GM23338 (cell line): Measurements from ENCODE around the gene C16orf78.

Experiments
- CREB1 ChIP-seq: fragments of 250-450 bp; sonication (Bioruptor Pico); IDR thresholded peaks from 2 replicates; pipeline ENCODE4 v1.5.0; 2020; ENCODE audit warnings: low read depth, mild to moderate bottlenecking, moderate library complexity
- EZH2 ChIP-seq: fragments of 200-600 bp; sonication (generic); IDR thresholded peaks from one replicate; pipeline ENCODE4 v1.8.0; 2017; ENCODE audit warnings: antibody characterized with exemption, mild to moderate bottlenecking, low read depth; ENCODE audit not compliant: unreplicated experiment
- EZH2phosphoT487 ChIP-seq: fragments of 200-600 bp; sonication (generic); IDR thresholded peaks from one replicate; pipeline ENCODE4 v1.8.1; 2018; ENCODE audit warnings: antibody characterized with exemption; ENCODE audit not compliant: unreplicated experiment
- JUNB ChIP-seq: IDR thresholded peaks from one replicate; pipeline ENCODE4 v1.6.1; 2016; ENCODE audit warnings: antibody characterized with exemption; ENCODE audit not compliant: unreplicated experiment
- NANOG ChIP-seq: IDR thresholded peaks from 2 replicates; pipeline ENCODE4 v1.6.1; 2016; ENCODE audit warnings: antibody characterized with exemption, borderline replicate concordance
- POLR2AphosphoS5 ChIP-seq: IDR thresholded peaks from 2 replicates; pipeline ENCODE4 v1.6.1; 2016; ENCODE audit warnings: antibody characterized with exemption, low read depth
- STAT1 ChIP-seq: IDR thresholded peaks from one replicate; pipeline ENCODE4 v1.6.1; 2016; ENCODE audit warnings: antibody characterized with exemption; ENCODE audit not compliant: unreplicated experiment
- ZNF114 ChIP-seq: fragments of 250-450 bp; sonication (Bioruptor Pico); IDR thresholded peaks from 2 replicates; pipeline ENCODE4 v1.5.0; 2020; ENCODE audit warnings: mild to moderate bottlenecking, moderate library complexity
- ZNF331 ChIP-seq: fragments of 250-450 bp; sonication (Bioruptor Pico); IDR thresholded peaks from 2 replicates; pipeline ENCODE4 v1.5.0; 2020; ENCODE audit warnings: low read depth, mild to moderate bottlenecking, moderate library complexity
- ZNF462 ChIP-seq: fragments of 250-450 bp; sonication (Bioruptor Pico); IDR thresholded peaks from 2 replicates; pipeline ENCODE4 v1.5.0; 2020; ENCODE audit warnings: mild to moderate bottlenecking, moderate library complexity
- TF ChIP-seq, protein P1 (sequence below), 2 experiments: fragments of 200-600 bp in 1 of 2; sonication (generic) in 1 of 2; conservative IDR thresholded peaks; 2 replicates each; pipeline versions ENCODE4 v1.5.1 to v1.6.1; 2016 to 2017; ENCODE audit warnings: antibody characterized with exemption in 2 of 2, low read depth in 2 of 2, mild to moderate bottlenecking in 2 of 2, moderate library complexity in 1 of 2
- TF ChIP-seq, protein P2 (sequence below): IDR thresholded peaks from one replicate; pipeline ENCODE4 v1.6.1; 2018; ENCODE audit warnings: antibody characterized with exemption; ENCODE audit not compliant: unreplicated experiment

GRCh38 chr16:49335828-49336227 lies 37.8 kb upstream of the C16orf78 start:
- TF ChIP-seq, protein P1, sequence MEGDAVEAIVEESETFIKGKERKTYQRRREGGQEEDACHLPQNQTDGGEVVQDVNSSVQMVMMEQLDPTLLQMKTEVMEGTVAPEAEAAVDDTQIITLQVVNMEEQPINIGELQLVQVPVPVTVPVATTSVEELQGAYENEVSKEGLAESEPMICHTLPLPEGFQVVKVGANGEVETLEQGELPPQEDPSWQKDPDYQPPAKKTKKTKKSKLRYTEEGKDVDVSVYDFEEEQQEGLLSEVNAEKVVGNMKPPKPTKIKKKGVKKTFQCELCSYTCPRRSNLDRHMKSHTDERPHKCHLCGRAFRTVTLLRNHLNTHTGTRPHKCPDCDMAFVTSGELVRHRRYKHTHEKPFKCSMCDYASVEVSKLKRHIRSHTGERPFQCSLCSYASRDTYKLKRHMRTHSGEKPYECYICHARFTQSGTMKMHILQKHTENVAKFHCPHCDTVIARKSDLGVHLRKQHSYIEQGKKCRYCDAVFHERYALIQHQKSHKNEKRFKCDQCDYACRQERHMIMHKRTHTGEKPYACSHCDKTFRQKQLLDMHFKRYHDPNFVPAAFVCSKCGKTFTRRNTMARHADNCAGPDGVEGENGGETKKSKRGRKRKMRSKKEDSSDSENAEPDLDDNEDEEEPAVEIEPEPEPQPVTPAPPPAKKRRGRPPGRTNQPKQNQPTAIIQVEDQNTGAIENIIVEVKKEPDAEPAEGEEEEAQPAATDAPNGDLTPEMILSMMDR (conservative IDR thresholded peaks at IDR 0.05; ENCODE audit: low read depth in 2 of 2), result no peak
- no peak for TF ChIP-seq POLR2AphosphoS5
- TF ChIP-seq CREB1 (CRISPR knock-in tag), result no peak
- TF ChIP-seq EZH2, result no peak
- TF ChIP-seq JUNB, result no peak
- TF ChIP-seq, protein P2, sequence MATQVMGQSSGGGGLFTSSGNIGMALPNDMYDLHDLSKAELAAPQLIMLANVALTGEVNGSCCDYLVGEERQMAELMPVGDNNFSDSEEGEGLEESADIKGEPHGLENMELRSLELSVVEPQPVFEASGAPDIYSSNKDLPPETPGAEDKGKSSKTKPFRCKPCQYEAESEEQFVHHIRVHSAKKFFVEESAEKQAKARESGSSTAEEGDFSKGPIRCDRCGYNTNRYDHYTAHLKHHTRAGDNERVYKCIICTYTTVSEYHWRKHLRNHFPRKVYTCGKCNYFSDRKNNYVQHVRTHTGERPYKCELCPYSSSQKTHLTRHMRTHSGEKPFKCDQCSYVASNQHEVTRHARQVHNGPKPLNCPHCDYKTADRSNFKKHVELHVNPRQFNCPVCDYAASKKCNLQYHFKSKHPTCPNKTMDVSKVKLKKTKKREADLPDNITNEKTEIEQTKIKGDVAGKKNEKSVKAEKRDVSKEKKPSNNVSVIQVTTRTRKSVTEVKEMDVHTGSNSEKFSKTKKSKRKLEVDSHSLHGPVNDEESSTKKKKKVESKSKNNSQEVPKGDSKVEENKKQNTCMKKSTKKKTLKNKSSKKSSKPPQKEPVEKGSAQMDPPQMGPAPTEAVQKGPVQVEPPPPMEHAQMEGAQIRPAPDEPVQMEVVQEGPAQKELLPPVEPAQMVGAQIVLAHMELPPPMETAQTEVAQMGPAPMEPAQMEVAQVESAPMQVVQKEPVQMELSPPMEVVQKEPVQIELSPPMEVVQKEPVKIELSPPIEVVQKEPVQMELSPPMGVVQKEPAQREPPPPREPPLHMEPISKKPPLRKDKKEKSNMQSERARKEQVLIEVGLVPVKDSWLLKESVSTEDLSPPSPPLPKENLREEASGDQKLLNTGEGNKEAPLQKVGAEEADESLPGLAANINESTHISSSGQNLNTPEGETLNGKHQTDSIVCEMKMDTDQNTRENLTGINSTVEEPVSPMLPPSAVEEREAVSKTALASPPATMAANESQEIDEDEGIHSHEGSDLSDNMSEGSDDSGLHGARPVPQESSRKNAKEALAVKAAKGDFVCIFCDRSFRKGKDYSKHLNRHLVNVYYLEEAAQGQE, result no peak
- no peak for TF ChIP-seq EZH2phosphoT487
- no peak for TF ChIP-seq STAT1
- no peak for TF ChIP-seq ZNF331
- no peak for TF ChIP-seq ZNF114 (CRISPR knock-in tag)
- no peak for TF ChIP-seq ZNF462 (CRISPR knock-in tag)
- no peak for TF ChIP-seq NANOG
